HG03108 (cell line): ENCODE data around the gene SAC3D1.
"Not testable (repeated sequence)": the region's sequence is repeated elsewhere in the genome, so short reads cannot be mapped to it uniquely, and the experiment has no call there.

ENCODE experiments used
- ATAC-seq: cut with Tn5 transposase; IDR thresholded peaks from one replicate; pipeline ENCODE4 v1.9.1; 2021; ENCODE audit warnings: moderate library complexity; ENCODE audit not compliant: unreplicated experiment

The SAC3D1 gene

DNA sequence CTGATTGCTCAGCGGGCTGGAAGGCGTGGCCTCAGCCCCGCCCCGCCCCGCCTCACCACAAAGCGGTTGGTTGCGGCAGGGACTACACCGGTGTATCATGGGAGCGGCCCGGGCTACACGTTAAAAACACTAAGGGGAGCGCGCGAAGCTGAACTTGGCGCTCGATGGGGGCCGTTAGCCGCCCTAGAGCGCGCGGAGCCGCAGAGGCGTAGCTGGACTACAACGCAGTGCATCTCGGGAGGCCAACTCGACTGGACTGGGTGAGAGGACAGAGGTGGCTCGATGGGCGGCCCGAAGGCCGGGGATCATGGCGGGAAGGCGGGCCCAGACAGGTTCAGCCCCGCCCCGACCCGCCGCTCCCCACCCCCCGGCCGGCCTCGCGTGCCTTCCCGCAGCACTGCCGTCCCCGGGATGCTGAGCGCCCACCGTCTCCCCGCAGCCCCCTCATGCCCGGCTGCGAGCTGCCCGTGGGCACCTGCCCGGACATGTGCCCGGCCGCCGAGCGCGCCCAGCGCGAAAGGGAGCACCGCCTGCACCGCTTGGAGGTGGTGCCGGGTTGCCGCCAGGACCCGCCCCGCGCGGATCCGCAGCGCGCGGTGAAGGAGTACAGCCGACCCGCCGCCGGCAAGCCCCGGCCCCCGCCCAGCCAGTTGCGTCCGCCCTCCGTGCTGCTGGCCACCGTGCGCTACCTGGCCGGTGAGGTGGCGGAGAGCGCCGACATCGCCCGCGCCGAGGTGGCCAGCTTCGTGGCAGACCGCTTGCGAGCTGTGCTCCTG, at the start of gene SAC3D1:
Gene SAC3D1, plus strand, starts transcription at position 364 of the 776 bp plus-strand sequence. Its CDS starts 83 bp downstream, at position 447.
- ATAC-seq = peak; percentile 88

DNA sequence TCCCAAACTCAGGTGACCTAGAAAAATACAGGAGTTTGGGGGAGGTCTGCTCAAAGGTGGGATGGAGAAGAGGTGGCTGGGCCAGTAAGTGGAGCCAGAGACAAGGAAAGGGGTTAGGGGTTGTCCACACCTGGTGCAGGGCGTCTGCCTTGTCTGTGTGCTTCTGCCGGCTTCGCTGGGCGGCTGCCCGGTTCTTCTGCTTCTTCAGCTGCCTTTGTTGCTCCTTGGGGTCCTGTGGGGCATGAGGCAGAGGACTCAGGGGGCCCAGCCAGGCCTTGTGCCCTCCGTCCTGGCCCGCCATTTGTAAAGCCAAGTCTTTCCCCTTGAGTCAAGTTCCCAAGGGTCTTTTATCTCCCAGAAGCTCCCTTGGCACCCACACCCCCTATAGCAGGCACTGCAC, 46.7 kb upstream of the SAC3D1 start:
- ATAC-seq = no peak

DNA sequence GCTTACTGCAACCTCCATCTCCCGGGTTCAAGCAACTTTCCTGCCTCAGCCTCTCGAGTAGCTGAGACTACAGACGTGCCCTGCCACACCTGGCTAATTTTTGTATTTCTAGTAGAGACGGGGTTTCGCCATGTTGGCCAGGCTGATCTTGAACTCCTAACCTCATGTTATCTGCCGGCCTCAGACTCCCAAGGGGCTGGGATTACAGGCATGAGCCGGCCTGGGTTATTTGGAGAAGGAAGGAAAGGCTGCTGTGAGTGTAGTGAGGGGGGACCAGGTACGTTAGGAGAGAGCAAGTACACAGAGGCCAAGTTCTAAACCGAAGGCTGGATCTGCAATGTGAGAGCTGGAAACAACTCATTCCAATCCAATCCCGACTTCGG, 44.7 kb upstream of the SAC3D1 start:
- no peak for ATAC-seq

DNA sequence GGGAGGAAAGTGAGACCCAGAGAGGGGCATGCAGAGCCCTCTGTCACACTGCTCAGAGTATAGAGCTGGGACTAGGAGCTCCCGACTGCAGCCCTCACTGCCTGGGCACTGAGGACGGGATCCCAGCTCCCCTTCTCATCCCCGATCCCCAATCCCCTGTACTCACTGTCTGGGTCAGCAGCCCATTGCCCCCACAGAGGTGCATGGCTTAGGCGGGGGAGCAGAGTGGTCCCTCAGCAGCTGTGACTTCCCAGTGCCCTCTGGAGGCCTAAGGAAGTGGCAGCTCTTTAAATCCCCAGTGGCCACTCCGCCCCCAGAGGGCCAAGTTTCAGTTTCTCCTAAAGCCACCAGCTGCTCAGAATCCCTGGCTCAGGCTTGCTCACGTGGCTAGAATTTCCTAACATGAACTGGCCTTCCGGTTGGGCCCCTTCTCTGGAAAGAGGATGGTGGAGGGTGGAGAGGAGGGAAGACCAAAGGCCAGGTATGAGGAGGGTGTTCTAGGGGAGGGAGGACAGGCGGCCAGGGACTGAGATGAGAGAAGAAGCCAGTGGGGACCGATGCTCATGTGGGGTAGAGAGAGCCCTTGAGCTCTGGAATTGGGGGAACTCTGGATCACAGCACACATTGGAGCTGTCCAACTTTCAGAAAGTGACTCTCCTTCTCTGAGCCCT, 44.2 kb upstream of the SAC3D1 start, which contains the start of gene BATF2:
Gene BATF2, minus strand, starts transcription at position 262 of the 671 bp plus-strand sequence. Its CDS starts 57 bp downstream, at position 205.
- ATAC-seq = no peak

DNA sequence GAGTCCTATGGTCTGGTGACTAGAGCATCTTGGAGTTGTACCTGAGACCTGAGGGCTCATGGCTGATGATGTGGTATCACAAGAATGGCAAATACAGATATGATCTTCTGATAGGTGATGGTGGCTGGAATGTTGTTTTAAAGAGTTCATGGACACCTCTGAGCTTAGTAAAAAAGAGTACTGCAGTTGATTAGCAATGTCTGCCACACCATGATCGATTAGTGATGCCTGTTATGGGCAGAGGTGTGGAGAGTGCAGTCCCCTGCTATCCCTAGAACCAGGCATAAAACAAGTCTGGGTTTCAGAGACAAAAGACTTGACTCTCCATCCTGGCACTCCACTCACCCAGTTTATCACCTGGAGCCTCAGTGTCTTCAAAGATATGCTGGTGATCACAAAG, 42.9 kb upstream of the SAC3D1 start:
- ATAC-seq = no peak

DNA sequence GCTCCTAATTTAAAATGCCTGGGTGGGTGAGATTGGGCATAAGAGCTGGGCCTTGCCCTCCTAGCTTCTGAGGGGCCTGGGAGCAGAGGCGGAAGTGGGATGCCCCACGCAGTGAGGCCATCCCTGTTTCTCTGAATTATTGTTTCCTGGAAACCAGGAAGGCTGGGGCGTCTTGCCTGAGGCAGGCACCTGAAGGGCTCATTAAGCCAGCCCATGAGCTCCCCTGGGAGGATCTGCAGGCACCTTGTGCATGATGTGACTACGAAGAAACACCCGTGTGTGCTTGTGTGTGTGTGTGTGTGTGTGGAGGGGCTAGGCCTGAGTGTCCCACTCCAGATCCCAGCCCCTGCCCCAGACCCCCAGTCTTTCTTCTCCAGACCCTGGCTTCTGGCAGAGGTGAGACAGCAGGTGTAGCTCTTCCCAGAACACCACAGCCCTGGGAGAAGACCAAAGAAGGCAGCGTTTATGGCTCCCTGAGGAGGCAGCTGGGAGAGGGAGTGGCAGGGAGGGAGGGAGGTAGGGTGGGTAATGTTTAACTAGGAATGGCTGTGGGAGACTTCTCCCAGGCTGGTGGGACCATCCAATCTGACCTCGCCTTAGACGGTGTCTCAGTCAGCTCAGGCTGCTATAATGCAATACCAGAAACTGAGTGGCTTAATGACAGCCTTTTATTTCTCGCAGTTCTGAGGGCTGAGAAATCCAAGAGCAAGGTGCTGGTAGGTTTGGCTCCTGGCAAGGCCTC, 42.1 kb upstream of the SAC3D1 start:
- no peak for ATAC-seq

DNA sequence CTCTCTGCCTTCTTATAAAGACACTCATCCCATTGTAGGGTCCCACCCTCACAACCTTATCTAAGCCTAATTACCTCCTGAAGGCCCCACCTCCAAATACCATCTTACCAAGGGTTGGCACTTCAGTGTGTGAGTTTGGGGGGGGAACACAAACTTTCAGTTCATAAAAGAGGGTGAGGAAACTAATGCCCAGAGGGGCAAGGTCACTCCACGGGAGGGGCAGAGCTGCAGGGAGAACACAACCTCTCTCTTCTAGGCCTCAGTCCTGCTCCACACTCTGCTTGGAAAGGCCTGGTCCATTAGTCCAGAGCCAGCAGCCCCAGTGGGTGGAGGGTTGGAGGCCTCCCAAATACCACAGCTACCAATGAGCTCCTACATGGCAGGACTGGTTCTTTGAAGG, 41.5 kb upstream of the SAC3D1 start:
- no peak for ATAC-seq

DNA sequence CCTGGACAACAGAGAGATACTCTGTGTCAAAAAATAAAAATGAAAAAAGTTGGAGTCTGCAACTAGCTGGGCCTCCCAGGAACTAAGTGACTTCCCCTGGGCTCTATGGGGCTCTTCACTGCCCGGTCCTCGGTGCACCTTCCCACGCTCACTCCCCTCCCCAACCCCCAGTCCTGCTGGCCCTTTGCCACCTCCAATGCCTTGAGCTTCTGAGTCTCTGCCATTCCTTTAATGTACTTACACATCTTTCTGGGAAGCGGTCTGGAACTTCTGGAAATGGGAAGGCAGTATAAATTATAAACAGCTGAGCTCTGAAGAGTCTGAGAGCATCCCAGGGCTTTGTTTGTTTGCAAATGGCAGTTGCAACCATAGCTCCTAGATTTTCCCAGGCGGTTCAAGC, 38.3 kb upstream of the SAC3D1 start:
- no peak for ATAC-seq

DNA sequence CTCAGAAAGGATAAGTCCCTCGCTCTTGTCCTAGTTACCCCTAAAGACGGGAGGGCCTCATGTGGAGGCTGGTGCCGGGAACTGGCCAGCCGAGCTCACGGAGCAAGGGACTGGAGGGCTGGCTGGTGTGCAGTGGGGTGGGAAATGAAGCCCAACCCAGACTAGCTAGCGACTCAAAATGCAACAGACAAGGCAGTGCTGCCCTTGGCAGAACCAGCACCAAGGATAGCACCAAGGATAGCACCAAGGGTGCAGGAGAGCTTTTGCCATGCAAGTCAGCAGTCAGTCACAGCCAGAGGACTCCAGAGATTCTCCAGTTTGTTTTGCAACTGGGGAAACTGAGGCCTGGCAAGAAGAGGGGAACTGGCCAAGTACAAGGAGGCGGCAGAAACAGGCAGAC, 37.7 kb upstream of the SAC3D1 start:
- no peak for ATAC-seq

DNA sequence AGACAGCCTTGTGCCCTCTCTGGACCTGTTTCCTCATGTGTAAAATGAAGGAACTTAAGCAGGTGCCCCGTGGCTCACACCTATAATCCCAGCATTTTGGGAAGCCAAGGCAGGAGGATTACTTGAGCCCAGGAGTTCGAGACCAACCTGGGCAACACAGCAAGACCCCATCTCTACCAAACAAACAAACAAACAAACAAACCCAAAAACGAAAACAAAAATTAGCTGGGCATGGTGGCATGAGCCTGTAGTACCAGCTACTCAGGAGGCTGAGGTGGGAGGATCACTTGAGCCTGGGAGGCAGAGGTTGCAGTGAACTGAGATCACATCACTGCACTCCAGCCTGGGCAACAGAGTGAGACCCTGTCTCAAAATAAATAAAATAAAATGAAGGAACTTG, 37.0 kb upstream of the SAC3D1 start:
- ATAC-seq = not testable (repeated sequence)

DNA sequence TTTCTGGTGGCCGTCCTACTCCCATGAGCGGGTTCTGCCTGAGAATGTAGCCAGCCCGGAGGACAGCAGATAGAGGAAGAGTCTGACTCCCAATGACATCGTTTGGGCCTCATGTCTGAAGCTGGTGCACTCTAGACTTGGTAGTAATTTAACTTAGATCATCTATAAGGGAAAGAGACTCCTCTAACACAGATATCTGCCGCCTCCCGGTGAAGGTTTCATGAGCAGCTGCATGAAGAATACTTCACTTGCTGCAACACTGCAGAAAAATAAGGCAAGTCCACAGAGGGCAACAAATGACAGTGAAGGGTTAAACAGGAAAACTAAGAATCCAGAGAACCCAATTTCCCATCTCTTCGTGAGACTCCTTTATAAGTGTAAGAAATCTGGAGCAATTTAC, 33.0 kb upstream of the SAC3D1 start:
- ATAC-seq = no peak

DNA sequence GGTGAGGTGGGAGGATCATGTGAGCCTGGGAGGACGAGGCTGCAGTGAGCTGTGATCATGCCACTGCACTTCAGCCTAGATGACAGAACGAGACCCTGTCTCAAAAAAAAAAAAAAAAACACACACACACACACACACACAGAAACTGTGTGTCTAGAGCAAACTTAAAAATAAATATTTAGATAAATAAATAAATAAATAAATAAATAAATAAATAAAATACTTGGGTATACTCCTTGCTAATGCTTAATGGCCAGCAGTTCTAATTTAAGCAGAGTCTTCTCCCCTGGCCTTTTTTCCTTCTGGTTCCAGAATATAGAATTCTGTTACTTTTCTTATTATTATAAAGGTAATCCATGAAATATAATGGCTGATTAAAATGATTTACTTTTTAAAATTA, 32.1 kb upstream of the SAC3D1 start:
- no peak for ATAC-seq

DNA sequence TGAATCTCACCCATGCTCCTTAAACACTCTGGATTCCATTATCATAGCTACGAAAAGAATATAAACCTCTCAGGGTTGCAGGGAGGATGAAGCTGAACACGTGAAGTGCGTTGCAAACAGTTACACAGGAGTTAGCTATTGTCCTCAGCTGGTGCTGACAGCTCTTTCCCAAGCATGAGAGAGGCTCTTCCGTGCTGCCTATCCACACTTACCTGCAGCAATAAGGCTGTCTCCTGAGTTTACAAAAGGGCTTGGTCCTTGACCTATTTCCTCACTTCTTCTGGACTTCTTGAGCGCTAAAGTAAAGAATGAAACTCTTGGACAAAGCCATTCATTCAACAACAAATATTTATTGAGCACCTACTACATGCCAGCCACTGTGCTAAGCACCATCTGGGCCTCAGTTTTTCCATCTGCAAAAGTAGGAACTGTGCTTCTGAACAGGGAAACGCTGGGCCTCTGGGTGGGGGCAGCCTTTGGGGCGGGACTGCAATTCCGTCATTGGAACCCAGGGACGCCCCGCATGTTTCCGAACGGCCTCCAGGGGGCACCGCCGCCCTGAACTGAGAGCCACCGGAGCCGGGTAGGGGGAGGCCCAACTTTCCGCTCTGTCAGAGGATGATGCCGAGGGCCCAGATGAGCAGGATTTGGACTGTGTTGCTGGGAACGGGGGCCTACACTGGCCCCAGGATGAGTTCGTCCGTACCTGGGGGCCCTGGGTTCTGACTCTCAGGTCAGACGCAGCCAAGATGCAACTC, 27.7 kb upstream of the SAC3D1 start:
- peak; percentile 56 for ATAC-seq

DNA sequence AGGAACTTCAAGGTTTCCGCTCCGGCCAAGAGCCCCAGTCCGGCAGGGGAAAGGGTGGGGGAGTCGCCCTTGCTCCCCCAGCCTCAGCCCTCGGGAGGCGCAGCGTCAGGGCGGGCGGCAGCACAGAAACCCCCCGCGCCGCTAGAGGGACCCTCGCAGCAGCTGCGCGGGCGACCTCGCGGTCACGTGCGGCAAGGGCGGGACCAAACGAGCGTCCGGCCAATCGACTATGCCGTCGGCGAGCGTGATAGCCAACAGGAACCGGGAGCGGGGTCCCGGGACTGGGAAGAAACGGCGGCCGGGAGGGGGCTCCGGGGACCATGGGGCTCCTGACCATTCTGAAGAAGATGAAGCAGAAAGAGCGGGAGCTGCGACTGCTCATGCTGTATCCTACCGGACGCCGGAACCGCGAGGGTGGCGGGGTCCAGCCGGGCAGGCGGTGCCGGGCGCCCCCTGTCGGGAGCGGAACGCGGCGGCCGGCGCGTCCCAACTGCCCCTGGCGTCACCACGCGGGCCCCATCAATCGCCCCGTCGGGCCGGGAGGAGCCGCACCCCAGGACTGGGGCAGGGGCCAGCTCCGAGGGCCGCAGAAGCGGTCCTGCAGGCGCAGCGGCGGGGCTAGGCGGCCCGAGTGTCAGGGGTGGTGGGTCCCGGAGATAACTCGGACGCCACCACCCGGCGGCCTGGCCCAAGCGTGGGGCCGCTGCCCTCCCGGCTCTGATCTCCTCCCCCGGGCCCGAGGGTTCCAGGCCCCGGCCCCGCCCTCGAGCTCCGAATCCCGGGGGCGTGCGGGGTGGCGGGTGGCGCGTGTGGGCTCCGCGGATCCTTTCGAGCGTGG, 26.9 kb upstream of the SAC3D1 start, which contains the start of gene ARL2:
Gene ARL2, plus strand, starts transcription at position 273 of the 838 bp plus-strand sequence. Its CDS starts 48 bp downstream, at position 321.
- peak; percentile 69 for ATAC-seq

DNA sequence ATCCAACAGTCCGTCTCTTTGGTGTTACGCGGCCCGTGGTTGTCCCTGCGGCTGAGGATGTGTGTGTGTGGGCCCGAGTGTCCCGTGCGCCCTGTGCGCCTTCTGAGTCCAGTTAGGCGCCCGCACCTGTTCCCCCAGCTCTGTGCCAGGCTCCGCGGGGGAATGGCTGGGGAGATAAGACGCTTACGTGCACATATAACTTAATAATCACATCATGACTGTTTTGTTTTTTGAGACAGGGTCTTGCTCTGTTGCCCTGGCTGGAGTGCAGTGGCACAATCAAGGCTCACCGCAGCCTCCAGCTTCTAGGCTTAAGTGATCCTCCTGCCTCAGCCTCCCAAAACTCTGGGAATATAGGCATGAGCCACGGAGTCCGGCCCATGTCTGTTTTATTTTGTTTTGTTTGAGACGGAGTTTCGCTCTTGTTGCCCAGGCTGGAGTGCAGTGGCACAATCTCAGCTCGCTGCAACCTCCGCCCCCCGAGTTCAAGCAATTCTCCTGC, 26.2 kb upstream of the SAC3D1 start:
- ATAC-seq = peak; percentile 1

DNA sequence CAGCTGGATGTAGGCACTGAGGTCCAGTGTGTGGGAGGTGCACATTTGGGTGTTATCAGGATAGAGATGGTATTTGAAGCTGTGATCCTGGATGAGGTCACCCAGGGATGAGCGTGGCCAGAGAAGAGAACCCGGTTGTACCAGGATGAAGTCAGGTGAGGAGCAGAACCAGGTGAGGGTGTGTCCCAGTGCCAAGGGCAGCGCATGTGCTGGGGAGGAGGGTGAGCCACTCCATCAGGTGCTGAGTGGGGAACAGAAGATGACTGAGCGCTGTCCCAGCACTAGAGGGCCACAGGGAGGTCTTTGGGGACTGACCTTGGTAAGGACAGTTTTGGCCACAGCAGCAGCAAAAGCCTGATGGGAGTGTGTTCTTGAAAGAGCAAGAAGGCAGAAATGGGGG, 24.3 kb upstream of the SAC3D1 start:
- ATAC-seq = no peak

DNA sequence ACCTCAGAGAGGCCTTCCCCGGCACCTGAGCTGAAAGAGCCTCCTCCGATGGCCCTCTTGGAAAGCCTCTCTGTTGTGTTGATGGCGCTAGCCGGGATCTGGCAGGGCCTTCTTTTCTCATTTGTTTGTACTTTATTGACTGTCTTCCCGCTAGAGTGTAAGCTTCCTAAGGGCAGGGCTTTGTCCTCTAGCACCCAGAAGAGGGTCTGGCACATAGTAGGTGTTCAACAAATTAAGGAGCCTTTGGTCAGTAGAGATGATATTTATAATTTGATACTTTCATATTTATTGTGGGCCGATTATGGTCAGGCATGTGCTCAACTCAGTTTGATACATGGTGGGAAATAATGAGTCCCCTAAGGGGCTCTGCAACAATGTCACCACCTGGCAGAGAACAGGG, 23.1 kb upstream of the SAC3D1 start:
- ATAC-seq = no peak

DNA sequence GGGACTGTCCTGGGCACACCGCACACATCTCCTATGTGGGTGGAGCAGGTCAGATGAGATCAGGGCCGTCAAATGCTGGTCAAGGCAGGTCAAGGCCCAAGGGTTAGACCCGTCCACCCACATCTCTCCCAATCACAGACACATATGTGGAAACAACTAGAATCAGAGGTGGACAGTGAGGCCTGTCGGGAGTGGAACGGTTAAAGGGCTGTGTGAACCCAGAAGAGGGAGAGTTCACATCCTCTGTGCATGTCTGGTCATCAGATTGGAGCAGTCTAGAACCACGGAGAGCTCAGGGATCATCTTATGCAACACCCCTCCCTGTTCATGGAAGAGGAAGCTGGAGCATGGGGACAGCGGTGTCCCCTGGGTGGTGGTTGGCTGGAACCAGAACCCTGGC, 21.2 kb upstream of the SAC3D1 start:
- ATAC-seq = no peak

DNA sequence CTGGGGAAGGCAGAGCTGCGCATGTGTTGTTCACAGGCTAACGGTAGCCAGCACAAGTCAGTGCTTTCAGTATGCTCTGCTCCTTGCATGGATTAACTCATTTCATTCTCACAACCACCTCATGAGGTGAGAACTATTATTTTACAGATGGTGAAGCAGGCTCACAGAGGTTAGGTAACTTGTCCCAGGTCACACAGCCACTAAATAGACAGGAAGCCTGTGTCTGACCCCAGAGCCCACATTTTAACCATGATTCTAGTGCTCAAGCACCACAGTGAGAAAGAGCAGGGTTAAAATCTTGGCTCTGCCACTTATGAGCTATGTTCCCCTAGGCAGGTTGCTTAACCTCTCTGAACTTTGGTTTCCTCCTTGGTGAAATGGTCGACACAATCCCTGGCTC, 20.0 kb upstream of the SAC3D1 start:
- no peak for ATAC-seq

DNA sequence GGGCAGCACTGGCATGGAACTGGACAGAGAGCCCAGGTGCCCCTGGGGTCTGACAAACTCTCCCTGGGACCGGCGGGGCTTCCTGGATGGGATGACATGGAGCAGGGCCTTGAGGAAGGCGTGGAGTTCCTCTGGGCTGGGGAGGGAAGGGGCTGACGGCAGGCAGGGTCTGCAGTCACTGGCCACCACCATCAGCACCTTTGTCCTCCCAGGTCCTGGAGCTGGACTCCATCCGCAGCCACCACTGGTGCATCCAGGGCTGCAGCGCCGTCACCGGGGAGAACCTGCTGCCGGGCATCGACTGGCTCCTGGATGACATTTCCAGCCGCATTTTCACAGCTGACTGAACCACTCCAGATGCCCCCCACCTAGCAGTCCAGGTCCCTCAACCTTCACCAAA, 19.5 kb upstream of the SAC3D1 start:
- no peak for ATAC-seq
